ENCODE measurements around the gene CRYGD. TPM values are rescaled to one million over a fixed set of nuclear protein-coding genes. Genes with fewer than 3 reads are reported as not detected.
"Not testable (repeated sequence)": the region's sequence is repeated elsewhere in the genome, so short reads cannot be mapped to it uniquely, and the experiment has no call there.

The CRYGD gene
- total RNA-seq, 3 donors from 2014 or later = not detected

GRCh38 chr2:208127090-208127489 lies 2.8 kb upstream of the CRYGD start:
- H3K36me3 ChIP-seq (ENCODE audit: low read depth) = no peaks in the 10 kb centered on the region
- DNase-seq = no peak
- ATAC-seq = no peak
- no peak for TF ChIP-seq CTCF (IDR thresholded peaks at IDR 0.05)
- H3K9me3 ChIP-seq = no peaks in the 10 kb centered on the region
- intact Hi-C loops (cut with DNase I, micrococcal nuclease) = no loop called here
- peaks cover 12% of the 10 kb centered on the region for H3K4me1 ChIP-seq (ENCODE audit: low read depth)
- H3K4me3 ChIP-seq = no peak overlapping the region

GRCh38 chr2:208125251-208125650 lies 927 bp upstream of the CRYGD start:
- no peak for DNase-seq
- intact Hi-C loops (cut with DNase I, micrococcal nuclease) = no loop called here
- no peak for TF ChIP-seq CTCF (IDR thresholded peaks at IDR 0.05)
- Histone ChIP-seq H3K4me1 (ENCODE audit: low read depth) (peaks cover 6% of the 10 kb centered on the region), H3K4me3 (no peak overlapping the region), H3K36me3 (ENCODE audit: low read depth) (no peaks in the 10 kb centered on the region), H3K9me3 (no peaks in the 10 kb centered on the region)
- no peak for ATAC-seq

- no peaks in the 10 kb centered on the region for H3K9me3 ChIP-seq
- ATAC-seq = no peak
- intact Hi-C loops (cut with DNase I, micrococcal nuclease) = no loop called here
- TF ChIP-seq CTCF (IDR thresholded peaks at IDR 0.05) = no peak
- no peaks in the 10 kb centered on the region for H3K4me1 ChIP-seq (ENCODE audit: low read depth)
- no peaks in the 10 kb centered on the region for H3K36me3 ChIP-seq (ENCODE audit: low read depth)
- DNase-seq = no peak
- H3K4me3 ChIP-seq = no peak overlapping the region
Observed at GRCh38 chr2:208122248-208122647, 2.1 kb downstream of the CRYGD start.

- Histone ChIP-seq H3K9me3 (no peaks in the 10 kb centered on the region), H3K4me3 (no peak overlapping the region), H3K36me3 (ENCODE audit: low read depth) (no peaks in the 10 kb centered on the region), H3K4me1 (ENCODE audit: low read depth) (no peaks in the 10 kb centered on the region)
- no peak for TF ChIP-seq CTCF (IDR thresholded peaks at IDR 0.05)
- ATAC-seq (no peak), DNase-seq (no peak)
- intact Hi-C loops (cut with DNase I, micrococcal nuclease) = no loop called here
Observed at GRCh38 chr2:208118918-208119317, 5.4 kb downstream of the CRYGD start.

GRCh38 chr2:208117390-208117789 lies 6.9 kb downstream of the CRYGD start:
- DNase-seq; H3K36me3 ChIP-seq (ENCODE audit: low read depth); ATAC-seq; H3K4me3 ChIP-seq; H3K4me1 ChIP-seq (ENCODE audit: low read depth); intact Hi-C loops (cut with DNase I, micrococcal nuclease); H3K9me3 ChIP-seq: not testable (repeated sequence)

- no peak for DNase-seq
- no peak for ATAC-seq
- intact Hi-C loops (cut with DNase I, micrococcal nuclease) = no loop called here
- H3K4me3 ChIP-seq = no peak overlapping the region
- no peaks in the 10 kb centered on the region for H3K4me1 ChIP-seq (ENCODE audit: low read depth)
- H3K9me3 ChIP-seq = no peaks in the 10 kb centered on the region
- TF ChIP-seq CTCF (IDR thresholded peaks at IDR 0.05) = no peak
- H3K36me3 ChIP-seq (ENCODE audit: low read depth) = no peaks in the 10 kb centered on the region
Observed at GRCh38 chr2:208112969-208113368, 11.4 kb downstream of the CRYGD start.

- intact Hi-C loops (cut with DNase I, micrococcal nuclease) = not testable (repeated sequence)
Observed at GRCh38 chr2:208112273-208112745, 12.0 kb downstream of the CRYGD start.

More at GRCh38 chr2:208112273-208112745, 12.0 kb downstream of the CRYGD start:
- H3K4me3 ChIP-seq; H3K9me3 ChIP-seq; ATAC-seq; DNase-seq; H3K36me3 ChIP-seq (ENCODE audit: low read depth); H3K4me1 ChIP-seq (ENCODE audit: low read depth): not testable (repeated sequence)

Data from mucosa of descending colon (tissue), 3 donors.